Measurements from ENCODE around the gene PTBP3.

PTBP3 gene

GRCh38 chr9:112169368-112169767 is 164.1 kb downstream of the PTBP3 start:
- DNase-seq (ENCODE audit: low read depth, low spot score), result no peak

DNA sequence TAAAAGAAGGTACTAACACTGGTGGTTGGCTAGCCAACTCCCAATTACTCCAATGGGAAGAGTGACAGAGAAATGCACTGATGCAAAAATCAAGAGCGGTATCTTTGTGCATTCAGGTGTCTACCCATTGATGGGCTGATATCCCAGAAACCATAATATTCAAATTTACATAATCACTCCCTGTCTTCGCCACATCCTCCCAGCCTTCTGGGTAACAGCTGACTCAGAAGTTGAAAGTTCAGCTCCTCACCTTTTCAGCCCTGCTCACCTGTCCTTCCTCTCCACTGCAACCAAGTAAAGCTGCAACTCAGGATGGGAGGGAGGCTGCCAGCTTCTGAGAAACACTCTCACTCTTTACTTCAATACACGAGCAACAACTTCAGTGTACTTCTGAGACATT is 165.2 kb downstream of the PTBP3 start:
- no peak for DNase-seq (ENCODE audit: low read depth, low spot score)
